ENCODE data around the gene DBF4.

- TF ChIP-seq CTCF (IDR thresholded peaks at IDR 0.05; ENCODE audit: low read depth, low read length) (no peak), EZH2phosphoT487 (IDR thresholded peaks at IDR 0.05; ENCODE audit: low read depth) (no peak)
Measured at GRCh38 chr7:87882151-87882937, 6.1 kb downstream of the DBF4 start.

Measured in OCI-LY3 (cell line).